HG03571 (cell line): ENCODE results near the gene CHMP1A.

Experiments used
- ATAC-seq: cut with Tn5 transposase; IDR thresholded peaks from one replicate; pipeline ENCODE4 v1.9.1; 2021; ENCODE audit not compliant: unreplicated experiment

CHMP1A gene

DNA sequence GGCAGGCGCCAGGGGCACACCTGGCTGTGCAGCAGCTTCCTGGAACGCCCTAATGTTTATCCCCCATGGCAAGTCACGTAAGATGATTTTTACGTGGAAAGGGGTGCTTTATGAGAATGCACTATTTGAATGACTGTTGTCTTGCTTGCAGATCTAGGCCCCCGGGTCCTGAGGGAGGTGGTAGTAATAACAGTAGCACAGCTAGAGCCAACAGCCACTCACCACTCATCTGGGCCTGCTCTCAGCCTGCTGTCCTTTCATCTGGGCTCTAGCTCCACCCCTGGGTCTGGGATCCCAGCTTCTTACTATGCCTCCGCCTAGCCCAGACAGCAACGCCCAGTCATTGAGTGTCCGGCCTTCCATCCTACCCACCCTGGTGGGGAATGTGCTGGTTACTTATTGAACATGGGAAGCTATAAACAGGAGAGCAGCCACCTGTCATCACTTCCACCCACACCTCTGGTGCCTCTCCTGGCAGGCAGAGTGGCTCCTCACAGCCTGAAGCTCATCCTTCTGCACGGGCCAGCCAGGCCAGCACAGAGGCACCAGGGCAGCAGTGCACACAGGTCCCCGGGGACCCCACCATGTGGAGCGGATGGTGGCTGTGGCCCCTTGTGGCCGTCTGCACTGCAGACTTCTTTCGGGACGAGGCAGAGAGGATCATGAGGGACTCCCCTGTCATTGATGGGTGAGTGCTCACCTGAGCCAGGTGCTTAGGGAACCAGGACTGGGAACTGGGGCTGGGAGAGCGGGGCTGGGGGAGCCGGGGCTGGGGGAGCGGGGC lies 27.5 kb downstream of the CHMP1A start:
- no peak for ATAC-seq

DNA sequence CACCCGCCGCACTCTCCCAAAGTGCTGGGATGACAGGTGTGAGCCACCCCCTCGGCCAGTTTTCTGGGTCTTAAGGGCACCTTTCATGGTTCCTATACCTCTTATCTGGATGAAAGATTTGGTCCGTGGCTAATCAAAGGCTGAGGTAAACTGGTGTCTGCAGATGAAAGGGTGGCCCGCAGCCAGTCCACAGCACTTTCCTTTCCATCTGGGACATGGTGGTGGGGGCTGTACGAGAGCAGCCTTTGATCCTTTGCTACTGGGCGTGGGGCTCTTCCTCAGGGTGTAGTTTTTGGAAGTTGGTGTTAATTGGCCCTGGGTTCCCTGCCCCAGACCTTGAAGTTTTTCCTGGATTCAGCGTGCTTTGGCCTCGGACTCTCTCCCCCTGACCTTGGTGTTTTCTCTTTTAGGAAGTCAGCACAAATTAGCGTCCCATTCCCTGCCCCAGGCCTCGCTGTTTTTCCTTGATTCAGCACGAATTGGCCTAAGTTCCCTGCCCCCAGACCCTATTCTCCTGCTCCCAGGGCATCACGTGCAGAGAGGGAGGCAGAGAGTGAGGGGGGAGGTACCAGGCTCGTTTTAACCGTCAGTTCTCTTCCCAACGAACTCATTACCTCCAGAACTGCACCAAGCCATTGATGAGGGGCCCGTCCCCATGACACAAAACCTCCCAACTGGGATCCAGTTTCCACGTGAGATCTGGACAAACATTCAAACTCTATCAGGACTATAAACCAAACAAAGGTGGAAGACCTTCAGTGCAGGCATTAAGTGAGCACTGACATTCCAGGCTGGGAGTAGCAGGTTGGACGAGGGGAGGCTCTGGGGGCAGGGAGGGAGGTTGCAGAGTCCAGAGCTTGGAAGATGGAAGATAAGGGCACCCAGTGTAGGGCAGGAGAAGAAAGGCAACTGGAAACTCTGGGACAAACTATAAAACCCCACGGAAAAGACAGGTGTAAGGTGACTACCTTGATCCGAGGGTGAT lies 32.4 kb downstream of the CHMP1A start:
- no peak for ATAC-seq

DNA sequence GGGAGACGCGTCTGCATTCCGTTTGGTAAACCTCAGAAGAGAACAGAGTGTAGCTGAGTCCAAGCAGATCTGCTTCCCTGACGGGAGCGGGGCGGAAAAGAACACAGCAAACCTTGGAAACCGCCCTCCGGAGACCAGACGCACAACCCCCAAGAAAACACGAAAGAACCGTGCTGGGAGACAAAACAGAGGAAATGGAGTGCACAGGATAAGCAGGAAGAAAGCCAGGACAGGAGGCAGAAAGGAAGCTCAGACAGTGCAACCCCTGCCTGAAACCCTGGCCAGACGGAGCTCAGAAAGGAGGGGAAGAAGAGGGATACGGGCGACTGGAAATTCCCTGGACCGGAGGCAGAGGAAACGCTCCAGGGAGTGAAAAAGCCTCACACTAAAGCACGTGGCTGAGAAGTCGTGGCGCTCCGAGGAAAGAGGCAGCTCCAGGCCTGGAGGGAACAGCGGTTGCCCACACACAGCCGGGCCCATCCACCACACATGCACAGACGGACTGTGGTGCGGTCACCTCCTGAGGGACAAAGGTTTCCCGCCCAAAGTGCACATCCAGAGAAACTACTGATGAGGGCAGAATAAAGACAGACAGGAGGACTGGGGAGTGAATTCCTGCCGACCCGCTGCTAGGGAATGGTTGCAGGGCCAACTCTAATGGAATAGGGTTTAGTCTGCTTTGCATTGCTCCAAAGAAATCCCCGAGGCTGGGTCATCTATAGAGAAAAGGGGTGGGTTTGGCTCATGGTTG lies 33.8 kb downstream of the CHMP1A start:
- no peak for ATAC-seq

DNA sequence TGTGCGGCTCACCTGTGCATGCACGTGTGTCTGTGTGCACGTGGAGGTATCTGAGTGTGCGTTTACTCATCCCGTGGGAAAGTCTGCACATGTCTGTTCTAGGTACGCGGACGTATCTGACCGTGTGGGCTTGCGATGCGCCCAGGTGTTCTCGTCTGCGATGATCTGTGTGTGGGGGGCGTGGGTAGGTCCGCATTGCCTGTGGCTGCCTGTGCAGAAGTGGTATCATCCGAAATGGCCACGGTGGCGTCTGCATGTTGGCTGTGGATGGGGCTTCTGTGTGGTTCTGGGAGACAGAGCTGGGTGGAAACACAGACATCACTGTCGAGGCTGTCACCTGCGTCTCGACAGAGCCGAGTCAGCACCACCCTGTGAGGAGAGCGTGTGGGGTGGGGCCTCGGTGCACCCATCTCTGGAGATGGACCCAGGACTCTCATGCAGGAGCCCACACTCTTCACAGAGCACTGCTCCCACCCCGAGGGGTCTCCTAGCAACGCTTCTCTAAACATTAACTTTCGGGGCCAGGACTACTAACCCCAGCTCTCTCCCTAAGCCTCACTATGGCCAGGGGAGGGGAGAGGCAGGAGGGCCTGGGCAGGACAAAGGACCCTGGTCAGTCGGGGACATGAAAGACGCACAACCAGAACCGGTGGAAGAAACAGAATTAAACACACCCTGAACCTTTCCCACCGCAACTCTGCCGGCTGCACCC lies 35.7 kb downstream of the CHMP1A start:
- no peak for ATAC-seq

DNA sequence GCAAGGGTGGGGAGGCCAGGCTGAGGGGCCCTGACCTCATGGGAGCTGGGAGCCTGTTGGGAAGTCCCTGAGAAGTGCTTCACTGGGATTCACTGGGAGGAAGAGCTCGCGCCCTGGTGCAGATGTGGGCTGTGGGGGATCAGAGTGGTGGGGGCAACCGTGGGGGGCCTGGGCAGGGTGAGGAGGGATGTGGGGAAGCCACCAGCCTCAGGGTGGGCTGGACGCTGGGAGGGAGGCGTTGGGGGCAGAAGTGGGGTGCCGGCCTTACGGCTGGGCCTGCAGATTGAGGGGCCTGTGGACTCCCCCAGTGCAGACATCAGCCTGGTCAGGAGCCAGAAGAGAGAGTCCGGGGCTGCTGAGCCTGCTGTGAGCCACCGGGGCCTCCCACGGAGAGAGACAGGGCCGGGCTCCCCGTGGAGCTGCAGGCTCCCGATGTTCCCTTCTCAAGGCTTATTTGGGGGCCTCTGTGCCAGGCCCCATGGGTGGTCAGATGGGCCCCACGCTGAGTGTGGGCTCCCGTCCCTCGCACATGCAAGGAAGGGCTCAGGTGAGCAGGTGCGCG lies 36.3 kb downstream of the CHMP1A start:
- no peak for ATAC-seq

DNA sequence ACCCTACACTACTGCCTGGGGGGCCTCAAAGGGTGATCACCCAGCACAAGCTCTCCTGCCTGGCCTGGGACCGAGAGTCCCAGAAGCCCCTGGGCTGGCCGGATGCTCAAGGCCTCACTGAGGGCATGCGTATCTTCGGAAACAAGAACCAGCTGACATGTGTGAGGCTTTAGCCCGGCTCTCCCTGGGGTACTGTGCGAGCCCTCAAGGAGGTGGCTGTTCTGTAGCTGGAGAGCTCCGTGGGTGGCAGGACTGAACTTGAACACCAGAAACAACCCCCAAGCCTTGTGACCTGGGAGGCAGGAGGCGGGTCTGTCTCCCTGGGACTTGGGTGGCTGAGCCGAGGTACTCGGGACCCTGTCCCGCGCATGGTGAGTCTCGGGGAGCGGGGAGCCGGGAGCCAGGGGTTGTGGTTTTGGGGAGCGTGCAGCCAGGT lies 37.1 kb downstream of the CHMP1A start:
- no peak for ATAC-seq

DNA sequence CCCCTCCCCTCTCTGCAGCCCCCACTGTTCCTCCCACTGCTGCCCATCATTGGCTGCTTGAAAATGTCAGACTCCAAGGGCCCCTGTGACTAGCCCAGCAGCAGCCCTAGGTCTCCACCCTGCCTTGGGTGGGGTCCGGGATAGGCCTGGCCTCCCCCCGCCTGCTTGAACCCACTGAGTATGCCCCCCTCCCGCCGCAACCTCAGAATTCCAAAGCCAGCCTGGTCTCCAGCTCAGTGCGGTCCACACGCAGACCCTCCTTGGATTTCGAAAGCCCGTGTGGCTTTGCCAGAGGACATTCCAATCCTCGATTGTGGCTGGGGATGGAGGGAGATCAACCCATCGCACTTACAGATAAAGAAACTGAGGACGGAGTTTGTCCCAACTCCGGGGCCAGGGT lies 37.7 kb downstream of the CHMP1A start:
- no peak for ATAC-seq

DNA sequence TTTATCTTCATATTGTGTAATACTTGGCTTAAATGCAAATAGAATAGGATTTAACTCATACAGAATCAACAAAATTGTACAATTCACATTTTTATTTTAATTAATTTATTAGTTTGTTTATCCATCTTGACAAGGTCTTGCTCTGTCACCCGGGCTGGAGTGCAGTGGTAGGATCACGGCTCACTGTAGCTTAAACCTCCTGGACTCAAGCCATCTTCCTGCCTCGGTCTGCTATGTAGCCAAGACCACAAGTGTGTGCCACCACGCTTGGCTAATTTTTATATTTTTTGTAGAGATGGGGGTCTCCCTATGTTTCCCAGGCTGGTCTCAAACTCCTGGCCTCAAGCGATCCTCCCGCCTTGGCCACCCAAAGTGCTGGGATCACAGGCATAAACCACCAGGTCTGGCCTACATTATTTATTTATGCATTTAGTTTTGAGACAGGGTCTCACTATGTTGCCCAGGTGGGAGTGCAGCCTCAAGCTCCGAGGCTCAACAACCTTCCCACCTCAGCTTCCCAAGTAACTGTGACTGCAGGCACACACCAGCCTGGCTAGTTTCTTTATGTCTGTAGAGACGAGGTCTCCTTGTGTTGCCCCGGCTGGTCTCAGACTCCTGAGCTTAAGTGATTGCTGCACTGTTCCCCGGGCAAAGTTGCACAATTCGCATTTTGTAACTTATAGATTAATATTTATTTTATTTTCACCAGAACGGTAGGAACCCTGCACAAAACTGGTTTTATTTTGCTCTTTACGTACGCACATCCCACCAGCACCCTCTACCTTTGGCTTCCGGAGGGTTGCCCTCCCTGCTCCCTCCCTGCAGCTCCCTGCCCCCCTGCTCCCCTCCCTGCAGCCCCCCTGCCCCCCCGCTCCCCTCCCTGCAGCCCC lies 39.2 kb downstream of the CHMP1A start:
- no peak for ATAC-seq

DNA sequence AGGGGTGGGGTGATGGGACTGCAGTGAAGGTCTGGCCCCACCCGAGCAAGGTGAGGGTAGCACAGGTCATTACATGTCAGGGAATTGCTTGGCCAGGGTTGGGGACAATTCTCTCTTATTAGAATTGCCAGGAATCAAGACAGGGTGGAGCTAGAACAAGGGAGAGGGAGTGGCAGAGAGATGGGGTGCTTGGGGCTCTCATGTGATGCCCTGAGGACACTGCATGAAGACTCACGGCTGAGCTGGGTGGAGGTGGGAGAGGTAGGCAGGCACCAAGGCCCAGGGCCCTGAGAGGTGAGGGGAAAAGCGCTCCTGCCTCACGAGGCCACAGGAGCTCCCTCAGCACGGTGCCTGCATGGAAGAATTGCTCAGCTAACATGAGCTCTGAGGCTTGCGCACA lies 40.5 kb downstream of the CHMP1A start:
- ATAC-seq: no peak

DNA sequence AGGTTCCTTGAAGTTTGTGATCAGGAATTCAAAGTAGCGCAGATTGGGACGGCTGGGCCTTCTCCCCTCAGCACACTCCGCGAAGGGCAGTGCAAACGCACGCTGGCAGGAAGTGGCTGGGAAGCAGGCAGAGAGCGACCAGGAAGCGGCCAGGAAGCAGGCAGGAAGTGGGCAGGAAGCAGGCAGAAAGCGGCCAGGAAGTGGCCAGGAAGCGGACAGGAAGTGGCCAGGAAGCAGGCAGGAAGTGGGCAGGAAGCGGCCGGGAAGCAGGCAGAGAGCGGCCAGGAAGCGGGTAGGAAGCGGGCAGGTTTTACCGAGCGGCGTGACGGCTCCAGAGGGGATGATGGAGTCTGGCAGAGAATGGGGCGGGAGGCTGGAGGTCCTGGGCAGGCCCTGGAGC lies 40.9 kb downstream of the CHMP1A start:
- no peak for ATAC-seq

DNA sequence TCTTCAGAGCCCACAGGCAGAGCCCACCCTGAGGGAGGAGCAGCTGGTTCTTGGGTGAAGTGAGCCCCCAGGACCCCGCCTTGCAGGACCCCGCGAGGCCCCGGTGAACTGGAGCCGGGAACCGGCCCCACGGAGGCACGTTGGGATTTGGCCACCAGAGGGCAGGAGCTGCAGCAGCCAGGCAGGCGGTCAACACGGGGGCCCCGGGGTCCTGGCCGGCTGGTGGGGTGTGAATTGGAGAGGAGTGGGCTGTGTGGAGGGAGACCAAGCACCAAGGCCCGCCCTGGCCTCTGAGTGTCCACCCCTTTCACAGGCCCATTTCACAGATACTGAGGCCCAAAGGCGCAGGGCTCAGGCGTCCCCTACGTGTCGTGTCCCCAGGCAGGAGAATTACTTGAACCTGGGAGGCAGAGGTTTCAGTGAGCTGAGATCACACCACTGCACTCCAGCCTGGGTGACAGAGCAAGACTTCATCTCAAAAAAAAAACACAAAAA lies 41.9 kb downstream of the CHMP1A start:
- ATAC-seq: no peak

DNA sequence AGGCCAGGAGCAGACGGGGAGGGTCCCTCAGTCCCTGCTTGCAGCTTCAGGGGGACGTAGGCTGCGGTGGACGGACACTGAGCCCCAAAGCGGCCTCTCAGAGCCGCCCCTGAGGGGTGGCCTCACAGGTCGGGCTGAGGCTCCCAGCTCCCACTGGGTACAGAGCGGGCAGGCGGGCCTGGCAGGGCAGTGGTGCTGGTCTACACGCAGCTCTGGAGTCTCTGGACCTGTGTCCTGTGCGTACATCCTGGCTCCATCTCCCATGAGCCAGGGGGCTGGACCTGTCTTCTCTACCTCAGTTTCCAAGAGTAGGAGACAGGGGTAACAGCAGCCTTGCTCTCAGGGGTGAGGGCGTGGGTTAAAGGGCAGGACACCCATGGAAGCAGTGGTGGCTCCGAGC lies 42.3 kb downstream of the CHMP1A start:
- ATAC-seq: no peak

DNA sequence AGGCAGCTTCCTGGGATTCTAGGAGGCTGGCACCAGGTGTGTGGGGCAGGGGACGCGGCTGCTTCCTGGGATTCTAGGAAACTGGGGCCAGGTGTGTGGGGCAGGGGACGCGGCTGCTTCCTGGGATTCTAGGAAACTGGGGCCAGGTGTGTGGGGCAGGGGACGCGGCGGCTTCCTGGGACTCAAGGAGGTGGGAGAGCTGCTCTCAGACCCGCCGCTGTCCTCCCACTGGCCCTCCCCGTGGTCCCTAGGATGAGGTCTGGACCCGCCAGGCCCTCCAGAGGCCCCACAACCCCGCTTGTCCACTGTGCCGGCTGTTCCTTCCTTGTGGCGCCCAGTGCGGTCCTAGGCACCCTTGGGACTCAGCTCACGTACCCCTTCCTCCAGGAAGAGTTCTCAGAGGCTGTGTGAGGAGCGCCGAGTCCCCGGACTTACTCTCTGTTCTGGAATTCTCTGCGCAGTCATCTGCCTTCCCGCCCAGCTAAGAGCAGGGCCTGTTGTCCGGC lies 43.5 kb downstream of the CHMP1A start:
- ATAC-seq: no peak

DNA sequence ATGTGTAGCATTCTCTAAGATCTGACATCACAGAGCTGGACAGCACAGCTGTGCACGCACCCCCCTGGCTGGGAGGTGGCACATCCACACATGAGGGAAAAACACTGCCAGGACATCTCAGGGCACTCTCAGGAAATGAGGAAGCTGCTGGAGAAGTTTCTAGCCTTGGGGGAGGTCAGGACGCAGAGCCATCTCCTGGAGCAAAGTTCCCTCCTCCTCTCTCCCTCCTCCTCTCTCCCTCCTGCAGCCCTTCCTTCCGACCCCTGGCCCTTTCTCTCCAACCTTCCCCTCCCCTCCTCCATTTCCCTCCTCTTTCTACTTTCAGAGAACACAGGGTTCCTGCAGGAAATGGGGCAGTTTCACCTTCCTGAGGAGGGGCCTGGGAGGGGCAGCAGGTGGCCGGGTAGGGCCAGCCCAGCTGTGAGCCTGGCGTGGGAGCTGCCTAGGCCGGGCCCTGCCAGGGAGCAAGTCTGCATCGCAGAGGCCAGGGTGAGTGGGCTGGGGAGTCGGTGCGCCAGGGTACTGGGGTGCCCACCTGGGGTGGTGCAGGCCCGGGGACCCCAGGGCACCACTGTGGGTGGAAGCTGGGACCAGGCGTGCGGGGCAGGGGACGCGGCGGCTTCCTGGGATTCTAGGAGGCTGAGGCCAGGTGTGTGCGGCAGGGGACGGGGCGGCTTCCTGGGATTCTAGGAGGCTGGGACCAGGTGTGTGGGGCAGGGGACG lies 44.1 kb downstream of the CHMP1A start, which contains the start of gene DPEP1:
Gene DPEP1 (plus strand): TSS at position 412 of the 723 bp plus-strand sequence. CDS start 16,769 bp downstream, outside the sequence.
- no peak for ATAC-seq

DNA sequence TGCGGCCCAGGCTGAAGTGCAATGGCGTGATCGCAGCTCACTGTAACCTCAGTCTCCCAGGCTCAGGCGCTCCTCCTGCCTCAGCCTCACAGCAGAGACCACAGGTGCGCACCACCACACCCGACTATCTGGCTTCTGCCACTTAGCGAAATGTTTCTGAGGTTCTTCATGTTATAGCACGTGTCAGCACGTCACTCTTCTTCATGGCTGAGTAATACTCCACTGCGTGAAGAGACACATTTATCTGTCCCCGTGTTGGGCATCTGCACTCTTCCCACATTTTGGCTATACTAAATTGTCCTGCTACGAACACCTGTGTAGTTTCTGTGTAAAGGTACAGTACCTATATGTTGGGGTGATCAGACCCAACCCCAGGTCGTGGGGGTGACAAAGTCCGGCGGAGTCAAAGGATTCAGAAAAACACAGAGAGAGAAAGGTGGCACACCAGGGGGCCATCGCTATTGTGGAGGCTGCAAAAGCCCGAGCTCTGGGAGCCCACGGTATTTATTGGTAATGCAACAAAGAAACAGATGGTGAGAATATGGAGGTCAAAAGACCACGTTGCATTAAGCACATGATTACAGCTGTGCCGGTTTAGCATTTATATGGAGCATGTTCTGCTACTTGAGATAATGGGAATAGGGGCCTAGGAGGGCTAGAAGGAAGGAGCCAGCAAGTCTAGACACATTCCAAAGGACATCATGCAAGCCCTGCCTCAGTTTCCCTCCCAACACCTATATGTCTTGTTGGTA lies 44.9 kb downstream of the CHMP1A start:
- ATAC-seq: no peak

DNA sequence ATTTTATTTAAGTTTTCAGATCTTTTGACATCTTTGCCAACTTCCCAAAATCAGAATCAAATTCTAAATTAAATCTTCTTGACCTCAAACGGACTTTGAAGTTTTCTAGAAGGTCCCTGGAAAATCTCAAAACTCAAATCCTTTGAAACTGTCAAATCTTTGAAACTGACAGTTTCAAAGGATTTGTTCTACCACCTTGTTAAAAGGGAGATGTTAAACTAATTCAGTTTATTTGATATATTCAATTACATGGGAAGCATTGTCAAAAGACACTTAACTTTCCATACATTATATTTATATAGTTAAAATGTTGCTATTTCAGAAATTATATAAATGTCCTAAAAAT lies 47.4 kb downstream of the CHMP1A start:
- no peak for ATAC-seq

DNA sequence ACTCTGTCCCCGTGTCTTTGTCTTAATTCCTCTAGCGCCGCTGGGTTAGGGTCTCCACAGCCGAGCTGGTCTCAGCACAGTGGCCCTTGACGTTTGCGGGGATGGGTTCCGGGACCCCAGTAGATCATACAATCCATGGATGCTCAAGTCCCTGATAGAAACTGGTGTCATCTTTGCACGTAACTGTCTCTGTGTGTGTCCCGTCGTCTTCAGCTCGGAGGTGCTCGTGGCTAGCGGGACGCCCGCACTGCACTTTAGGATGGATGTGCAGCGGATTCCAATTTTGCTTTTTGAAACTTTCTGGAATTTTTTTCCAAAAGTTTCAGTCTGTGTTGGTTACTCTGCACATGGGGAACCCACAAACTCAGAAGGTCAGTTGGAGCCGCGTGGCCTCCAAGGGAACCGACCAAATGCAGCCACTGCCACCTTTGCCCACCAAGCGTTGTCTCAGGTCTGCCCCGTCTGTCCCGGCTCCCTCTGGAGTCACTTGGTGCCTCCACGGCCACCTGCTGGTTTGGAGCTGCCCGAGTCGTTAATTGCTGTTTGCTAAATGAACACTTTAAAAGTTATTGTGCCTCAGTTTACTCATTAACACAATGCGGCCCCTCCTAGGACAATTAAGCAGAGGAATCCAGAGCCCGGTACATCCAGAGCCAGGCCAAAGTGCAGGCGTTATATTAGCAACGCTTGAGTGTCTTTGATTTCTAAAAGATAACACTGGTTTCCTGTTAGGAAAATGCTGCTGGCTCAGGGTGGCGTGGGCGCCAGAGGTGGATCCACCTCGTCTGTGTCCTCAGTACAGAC lies 49.4 kb downstream of the CHMP1A start:
- no peak for ATAC-seq
